GM18951 (cell line): Measurements from ENCODE around the gene SIGLEC9.

Experiments
- POLR2A ChIP-seq: IDR thresholded peaks from 4 replicates; pipeline ENCODE4 v1.6.1; 2011; ENCODE audit warnings: mild to moderate bottlenecking; ENCODE audit not compliant: insufficient read length, insufficient read depth; ENCODE audit errors: extremely low read depth
- in situ Hi-C: fragments of 300-500 bp; cut with MboI; formaldehyde crosslinking; loops from one replicate; pipeline ENCODE4 v1.12.0; 2022; ENCODE audit warnings: low sequenced_read_pairs, mixed read lengths, inconsistent platforms; ENCODE audit not compliant: unreplicated experiment

Gene SIGLEC9

GRCh38 chr19:51121257-51121656 lies 3.4 kb upstream of the SIGLEC9 start:
- in situ Hi-C loops, result no loop called here
- TF ChIP-seq POLR2A, result no peak

GRCh38 chr19:51122112-51122981 lies 2.4 kb upstream of the SIGLEC9 start:
- TF ChIP-seq POLR2A, result no peak
- in situ Hi-C loops, result no loop called here

GRCh38 chr19:51123381-51123800 lies 1.3 kb upstream of the SIGLEC9 start:
- no peak for TF ChIP-seq POLR2A

GRCh38 chr19:51123802-51124201 lies 904 bp upstream of the SIGLEC9 start:
- in situ Hi-C loops, result no loop called here

More at GRCh38 chr19:51123381-51123800, 1.3 kb upstream of the SIGLEC9 start:
- in situ Hi-C loops, result no loop called here

GRCh38 chr19:51124216-51124615 lies 490 bp upstream of the SIGLEC9 start:
- TF ChIP-seq POLR2A, result no peak
- in situ Hi-C loops, result no loop called here

More at GRCh38 chr19:51123802-51124201, 904 bp upstream of the SIGLEC9 start:
- TF ChIP-seq POLR2A, result no peak

- in situ Hi-C loops, result no loop called here
- no peak for TF ChIP-seq POLR2A
Observed at GRCh38 chr19:51125421-51126075, 842 bp downstream of the SIGLEC9 start.

- in situ Hi-C loops, result no loop called here
- TF ChIP-seq POLR2A, result no peak
Observed at GRCh38 chr19:51127032-51127431, 2.3 kb downstream of the SIGLEC9 start.

GRCh38 chr19:51127755-51128154 lies 3.0 kb downstream of the SIGLEC9 start:
- no peak for TF ChIP-seq POLR2A
- in situ Hi-C loops, result no loop called here

GRCh38 chr19:51128227-51128626 lies 3.5 kb downstream of the SIGLEC9 start:
- TF ChIP-seq POLR2A, result no peak
- in situ Hi-C loops, result no loop called here

- in situ Hi-C loops, result no loop called here
- no peak for TF ChIP-seq POLR2A
Observed at GRCh38 chr19:51129716-51130115, 5.0 kb downstream of the SIGLEC9 start.

- in situ Hi-C loops, result no loop called here
- no peak for TF ChIP-seq POLR2A
Observed at GRCh38 chr19:51131780-51132680, 7.3 kb downstream of the SIGLEC9 start.

- TF ChIP-seq POLR2A, result no peak
- in situ Hi-C loops, result no loop called here
Observed at GRCh38 chr19:51135004-51135403, 10.3 kb downstream of the SIGLEC9 start.
